Activated CD8-positive, alpha-beta memory T cell treated with anti-CD3 and anti-CD28 coated beads, Interleukin-2, amount 50 U/mL, for 1 hour (primary cell): ENCODE data around the gene TNFRSF25.

Source experiments
- DNase-seq: peaks from one replicate; pipeline ENCODE4 v3.0.0-alpha.2; 2020; ENCODE audit errors: extremely low read depth

The TNFRSF25 gene

DNA sequence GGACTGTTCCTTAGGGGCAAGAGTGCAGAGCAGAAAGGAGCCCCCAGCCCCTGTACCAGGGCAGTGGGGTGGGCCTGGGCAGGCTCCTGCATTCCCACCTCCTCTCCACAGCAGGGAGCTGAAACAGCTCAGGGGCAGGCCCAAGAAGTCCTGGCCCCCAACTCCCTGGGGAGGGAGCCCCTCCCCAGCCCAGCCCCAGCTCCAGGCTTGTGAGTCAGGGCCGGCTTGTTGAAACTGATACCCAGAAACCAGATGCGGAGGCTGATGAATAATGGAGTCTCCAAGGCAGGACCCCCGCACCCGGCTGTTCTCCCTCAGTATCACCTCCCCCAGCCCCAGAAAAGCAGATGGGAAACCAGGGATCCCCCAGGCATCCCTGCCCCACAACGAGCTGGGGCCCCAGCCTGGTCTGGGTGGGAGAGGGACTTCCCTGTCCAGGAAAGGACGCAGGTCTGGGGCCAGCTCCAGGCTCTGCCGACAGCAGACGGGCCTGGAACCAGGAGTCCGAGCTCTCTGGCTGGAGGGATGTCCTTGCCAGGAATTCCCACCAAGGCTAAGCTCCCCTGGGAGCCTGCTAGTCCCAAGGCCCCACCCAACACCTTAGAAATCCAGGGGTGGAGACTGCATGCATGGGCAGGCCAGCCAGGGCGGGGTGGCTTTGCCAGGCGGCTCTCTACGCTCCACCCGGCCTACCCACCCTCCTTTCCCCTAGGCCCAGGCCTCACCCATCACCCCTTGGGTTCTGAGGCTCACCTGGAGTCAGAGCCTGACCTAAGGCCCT, 22.8 kb upstream of the TNFRSF25 start:
- DNase-seq: no peak

DNA sequence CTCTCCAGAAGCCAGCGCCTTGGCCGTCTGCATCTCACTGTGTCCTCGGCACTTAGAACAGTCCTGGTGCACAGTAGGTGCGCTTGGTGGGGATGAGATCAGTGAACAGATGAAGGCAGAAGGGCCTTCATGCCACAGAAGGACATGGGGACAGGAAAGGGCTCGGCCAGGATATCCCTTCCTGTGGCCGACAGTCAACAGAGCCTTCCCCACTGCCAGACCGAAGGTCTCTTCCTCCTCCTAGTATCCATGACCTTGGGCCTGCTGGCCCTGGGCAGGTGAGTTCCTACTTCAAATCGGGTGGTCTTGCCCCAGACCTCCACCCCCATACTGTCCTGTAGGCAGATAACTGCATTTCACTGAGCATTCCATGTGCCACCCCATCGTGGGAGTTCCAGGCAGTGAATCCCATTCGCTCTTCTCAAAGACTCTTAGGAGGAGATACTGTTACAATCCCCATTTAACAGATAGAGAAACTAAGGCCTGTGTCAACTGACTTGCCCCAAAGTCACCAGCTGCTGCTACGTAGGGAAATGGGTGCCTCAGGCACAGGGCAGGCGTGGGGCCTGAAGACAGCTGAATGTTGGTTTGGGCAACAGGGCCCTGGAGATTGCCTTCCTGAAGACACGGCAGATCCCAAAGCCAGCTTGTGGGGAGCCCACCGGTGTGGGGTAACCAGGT, 22.0 kb upstream of the TNFRSF25 start:
- no peak for DNase-seq

DNA sequence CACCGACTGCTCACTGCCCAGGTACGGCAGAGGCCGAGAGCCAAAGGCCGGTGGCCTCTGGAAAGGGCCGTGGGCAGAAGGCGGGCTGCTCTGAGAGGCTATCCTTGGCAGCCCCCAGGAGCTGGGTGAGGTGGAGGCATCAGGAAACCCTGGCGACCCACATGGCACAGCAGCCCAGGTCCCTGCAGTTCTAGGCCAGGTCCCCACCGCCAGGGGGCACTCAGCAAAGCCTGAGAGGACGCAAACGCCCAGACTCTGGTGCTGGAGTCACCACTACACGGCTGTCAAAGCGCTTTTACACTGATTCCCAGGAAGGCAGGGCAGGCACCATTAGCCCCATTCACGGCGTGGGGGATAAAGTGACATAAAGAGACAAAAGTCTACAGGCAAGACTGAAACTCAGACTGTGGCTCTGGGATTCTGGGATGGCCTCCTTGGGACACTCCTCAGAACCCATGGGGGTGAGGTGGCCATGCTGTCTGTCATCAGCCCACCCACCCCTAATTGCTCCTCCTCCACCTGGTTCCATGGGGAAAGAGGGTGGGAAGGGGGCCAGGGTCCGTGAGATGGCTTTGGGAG, 20.5 kb upstream of the TNFRSF25 start:
- peak; percentile 66 for DNase-seq

DNA sequence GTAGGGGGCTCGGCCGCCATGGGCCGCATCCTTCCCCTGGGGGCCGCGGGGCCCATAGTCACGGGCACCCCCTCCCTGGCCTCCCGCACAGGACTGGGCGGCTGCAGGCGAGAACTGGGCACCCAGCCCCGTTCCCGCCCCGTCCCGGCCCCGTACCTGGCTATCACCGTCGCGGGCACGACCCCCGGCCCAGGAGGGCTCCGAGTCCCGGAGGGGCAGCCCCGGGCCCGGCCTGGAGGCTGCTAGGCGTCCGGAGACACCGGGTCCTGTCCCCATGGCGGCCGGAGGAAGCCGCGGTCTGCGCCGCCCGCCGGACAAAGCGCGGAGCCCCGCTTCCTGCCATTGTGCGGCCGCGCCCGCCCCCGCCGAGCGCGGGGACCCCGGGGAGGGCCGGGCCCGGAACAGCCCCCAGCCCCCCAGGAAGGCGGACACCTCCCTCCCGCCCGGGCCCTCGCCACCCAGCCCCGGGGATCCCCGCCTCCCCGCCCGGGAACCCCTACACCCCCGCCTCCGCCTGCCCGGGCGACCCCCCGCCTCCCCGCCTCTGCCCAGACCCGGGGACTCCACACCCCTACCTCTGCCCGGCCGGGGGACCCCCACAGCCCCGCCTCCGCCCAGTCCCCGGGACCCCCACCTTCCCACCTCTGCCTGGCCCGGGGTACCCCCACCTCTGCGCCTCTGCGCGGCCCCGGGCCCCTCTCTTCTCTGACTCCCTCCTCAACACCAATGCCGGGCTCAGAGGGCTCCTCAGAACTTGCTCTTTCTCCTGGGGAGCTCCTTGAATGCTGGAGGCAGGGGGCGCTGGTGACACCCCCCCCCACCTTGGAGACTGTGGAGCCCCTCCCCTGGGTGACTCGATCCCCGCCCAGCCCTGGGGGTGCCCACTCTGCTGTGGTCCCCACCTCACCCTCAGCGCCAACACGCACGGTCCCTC, 19.5 kb upstream of the TNFRSF25 start:
- DNase-seq: no peak

DNA sequence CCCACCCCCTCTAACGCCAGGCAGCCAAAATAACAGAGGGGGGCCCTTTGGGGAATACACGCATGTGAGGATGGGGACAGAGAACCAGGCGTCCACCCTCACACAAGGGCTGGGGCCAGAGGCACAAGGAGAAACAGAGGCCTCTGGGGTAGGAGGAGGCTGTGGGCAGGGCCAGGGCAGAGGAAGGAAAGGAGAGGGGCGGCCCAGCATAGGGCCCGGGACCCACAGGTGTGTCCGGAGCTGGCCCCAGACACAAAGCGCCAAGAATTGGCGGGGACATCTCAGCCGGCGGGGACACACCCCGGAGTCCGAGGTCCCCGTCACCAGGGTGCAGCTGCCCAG, 18.8 kb upstream of the TNFRSF25 start:
- DNase-seq: no peak

DNA sequence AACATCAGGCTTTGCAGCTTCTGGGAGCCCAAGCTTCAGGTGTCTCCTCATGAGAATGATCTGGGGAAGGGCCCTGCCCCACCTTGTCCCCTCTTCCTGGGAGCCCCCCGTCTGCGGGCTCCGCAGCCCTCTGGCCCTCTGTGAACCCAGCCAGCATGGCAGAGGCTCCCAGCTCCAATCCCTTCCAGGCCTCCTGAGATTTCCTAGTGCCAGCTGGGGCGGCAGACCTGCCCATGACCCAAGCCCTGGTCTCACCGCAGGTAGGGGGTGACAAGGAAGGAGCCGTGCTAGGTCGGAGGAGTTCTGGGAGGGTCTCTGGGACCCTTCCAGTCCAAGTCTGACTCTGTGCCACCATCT, 17.8 kb upstream of the TNFRSF25 start:
- no peak for DNase-seq

DNA sequence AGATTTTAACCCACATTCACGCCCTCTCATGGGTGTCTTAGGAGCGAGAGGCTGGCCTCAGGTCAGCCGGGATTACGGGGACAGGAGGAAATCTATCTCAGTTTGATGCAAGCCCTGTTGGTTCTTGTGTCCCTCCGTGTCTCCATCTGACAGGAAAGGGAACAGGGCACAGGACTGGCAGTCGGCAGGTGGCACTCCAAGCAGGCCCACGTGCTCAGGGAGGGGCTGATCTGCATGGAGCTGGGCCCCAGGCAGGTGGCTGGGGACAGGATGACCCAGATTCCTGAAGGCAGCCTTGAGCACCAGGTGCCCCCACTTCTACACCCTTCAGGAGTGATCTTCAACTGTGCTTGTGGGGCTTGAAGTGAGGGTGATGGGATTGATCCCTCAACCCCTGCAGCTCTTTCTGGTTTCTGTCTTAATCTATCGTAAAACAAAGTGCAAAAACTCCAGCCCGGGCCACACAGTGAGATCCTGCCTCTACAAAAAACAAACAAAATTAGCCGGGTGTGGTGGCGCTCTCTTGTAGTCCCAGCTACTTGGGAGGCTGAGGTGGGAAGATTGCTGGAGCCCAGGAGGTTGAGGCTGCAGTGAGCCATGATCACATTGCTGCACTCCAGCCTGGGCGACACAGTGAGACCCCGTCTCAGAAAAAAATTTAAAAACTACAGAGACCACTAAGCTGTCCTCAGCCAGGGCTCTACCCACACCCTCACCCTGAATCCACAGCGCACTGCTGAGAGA, 17.2 kb upstream of the TNFRSF25 start:
- no peak for DNase-seq

DNA sequence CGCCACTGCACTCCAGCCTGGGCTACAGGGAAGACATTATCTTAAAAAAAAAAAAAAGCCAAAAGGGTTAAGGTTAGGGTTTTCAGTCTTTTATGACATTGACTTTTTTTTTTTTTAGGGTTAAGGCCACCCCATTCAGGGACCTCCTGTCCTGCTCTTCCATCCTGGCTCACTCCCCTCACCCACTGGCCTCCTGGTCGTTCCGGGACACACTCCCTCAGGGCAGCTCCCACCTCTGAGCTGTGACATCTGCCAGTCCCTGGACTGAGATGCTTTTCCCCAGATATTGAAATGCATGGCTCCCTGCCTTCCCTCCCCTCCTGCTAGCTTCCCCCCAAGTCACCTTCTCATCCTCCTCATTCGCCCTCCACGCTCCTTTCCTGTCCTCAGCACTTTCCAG, 15.8 kb upstream of the TNFRSF25 start:
- no peak for DNase-seq

DNA sequence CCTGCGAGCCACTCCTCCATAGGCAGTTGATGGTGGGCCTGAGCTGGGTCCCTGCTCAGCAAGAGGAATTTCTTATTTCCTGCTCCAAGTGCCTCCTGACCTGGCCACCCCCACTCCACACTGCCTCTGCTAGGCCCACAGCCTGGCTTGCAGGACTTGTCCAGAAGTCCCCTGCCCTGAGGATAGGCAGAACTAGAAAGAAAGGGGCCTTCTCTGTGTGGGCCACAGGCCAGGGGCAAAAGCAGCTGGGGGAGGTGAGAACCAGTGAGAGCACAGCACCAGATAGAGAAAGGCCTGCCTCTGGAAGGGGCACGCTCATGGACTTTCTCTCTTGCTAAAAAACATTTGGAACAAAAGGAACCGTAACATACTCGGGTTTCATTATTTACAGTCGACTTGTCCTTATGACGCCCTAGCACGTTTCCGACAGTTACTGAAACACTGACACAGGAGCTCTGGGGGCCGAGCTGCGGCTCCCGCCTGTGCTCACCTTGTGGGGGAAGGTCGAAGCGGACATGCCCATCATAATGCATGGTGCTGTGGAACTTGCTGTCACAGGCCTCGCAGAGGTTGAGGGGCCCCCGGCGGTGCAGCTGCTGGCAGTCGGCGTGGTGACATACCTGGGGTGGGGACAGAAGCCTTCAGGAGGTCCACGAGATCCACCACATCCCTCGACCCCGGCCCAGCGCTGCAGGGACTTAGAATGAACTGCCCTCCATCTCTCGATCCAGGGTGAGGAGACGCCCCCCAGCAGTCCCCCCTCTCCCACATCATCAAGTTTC, 11.3 kb upstream of the TNFRSF25 start:
- DNase-seq: no peak

DNA sequence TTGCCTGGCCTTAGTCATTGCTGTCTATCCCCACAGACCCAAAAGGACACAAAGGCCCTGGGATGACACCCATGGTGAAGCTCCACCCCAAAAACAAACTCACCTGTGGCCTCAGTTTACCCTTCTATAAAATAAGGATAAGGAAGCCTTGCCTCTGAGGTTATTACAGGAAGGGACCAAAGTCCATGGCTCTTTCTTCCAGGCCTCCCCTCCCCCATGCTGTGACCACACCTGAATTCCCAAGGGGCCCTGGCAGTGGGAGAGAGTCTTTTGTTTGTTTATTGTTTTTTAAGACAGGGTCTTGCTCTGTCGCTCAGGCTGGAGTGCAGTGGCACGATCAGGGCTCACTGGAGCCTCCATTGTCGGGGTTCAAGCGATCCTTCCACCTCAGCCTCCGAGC, 10.5 kb upstream of the TNFRSF25 start:
- no peak for DNase-seq

DNA sequence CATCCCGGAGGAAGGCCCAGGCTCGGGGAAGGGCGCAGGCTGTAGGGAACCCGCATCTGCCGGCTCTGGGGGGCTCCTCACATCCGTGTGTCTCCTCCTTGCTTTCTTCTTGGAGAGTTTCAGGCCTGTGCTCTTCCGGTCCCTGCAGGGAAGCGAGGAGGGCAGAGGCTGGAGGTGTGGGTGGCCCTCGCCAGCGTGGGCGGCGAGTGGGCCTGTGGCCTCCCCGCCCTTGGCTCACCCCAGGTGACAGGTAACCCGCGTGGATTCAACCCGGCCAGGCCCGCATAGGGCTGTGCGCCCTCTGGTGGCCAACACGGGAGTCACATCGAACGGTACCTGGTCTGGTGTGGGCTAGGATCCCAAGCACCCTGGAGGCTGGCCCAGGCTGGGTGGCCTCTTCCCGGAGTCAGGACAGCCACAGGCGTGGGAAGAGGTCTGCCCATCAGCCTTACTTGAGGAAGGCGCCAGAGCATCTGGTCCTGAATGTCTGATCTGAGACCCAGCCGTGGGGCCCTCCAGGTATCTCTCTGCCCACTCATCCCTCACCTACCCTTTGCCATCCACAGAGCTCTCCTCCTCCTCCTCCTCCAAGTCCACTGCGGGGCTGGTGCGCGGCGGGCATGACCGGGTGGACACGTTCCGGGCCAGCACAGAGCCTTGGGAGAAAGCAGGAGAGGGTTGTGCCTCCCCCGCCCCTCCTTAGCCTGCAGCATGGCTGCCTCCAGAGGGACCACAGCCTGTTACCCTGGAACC, 9.6 kb upstream of the TNFRSF25 start:
- DNase-seq: peak; percentile 51

DNA sequence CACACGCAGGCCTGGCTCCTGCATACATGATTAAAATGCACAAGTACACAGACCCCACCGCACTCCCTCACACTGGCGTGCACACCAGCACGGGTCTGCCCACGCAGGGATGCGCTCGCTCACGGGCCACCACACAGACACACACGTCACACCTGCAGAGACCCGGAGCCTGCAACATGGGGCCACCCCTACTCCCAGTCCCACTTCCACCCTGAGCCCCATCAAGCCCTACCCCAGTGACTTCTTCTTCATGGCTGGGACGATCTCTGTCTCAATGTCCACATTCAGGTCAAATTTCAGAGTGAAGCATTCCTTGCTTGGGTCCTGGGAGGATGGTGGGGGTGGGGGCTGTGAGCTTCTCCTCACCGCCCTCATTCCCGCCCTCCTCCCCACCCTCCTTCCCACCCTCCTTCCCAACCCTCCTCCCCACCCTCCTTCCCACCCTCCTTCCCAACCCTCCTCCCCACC, 8.9 kb upstream of the TNFRSF25 start:
- no peak for DNase-seq

DNA sequence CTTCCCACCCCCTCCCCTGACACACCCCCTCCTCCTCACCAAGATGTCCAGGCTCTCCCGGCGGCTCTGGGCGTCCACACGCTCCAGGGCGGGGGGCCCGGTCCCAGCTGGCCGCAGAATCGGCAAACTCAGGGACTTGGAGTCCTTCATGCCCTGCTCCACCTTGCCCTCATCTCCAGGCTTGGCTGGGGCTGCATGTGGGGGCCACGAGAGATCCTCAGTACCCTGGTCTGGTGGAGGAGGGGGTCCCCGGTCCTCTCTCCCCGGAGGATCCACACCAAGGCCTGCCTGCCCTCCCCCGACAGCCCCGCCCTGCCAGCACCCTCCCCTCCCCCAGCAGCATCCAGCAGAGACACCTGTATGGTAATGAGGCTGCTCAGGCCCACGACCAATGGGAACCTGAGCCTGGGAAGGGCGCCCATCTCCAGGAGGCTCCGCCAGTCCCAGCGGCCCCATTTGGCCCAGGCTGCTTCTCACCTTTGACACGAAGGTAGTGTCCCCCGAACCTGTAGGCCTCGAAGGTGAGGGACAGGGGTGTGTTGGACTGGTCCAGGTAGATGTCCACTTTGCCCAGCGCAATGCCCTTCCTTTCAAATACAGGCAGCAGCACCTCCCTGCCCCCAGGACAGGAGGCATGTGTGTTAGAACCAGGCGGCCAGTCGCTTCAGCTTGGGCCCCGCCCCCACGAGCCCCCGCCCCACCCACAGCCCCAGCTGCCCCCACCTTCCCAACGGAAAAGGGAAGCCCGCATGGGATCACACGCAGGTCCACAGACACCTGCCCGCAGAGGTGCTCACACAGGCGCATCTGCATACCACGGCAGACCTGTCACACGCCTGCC, 8.2 kb upstream of the TNFRSF25 start:
- no peak for DNase-seq

DNA sequence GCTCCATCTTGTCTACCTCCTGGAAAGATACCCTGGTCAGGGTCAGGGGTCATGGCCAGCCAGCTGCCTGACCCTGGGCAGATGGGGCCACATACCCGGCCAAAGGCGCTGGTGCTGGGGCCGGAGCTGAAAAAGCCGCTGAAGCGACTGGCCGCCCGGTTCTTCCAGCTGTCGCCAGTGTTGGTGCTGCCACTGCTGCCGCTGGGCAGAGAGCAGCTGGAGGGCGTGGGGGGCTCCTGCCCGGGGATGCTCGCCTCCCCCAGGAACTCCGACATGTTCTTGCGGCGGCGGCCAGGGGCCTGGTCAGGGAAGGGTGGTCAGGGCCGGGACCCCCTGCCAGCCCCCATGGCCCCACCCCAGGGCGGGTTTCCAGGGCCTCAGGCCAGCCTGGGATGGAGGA, 7.2 kb upstream of the TNFRSF25 start:
- no peak for DNase-seq

DNA sequence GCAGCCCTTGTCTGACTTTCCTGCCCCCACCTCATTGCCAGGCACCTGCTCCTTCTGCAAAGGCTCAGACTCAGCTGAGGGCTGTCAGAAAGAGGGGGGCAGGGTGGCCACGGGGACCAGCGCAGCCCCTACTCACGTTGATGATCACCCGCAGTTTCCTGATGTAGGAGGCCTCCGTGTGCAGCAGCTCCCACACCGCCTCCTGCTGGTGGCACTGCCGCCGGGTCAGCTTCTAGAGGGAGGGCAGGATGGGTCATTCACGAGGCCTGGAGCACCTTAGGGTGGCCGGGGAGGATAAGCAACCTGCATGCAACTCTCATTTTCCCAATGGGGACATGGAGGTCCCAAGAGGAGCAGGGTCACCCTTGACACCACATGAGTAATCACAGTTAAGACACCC, 6.4 kb upstream of the TNFRSF25 start:
- no peak for DNase-seq

DNA sequence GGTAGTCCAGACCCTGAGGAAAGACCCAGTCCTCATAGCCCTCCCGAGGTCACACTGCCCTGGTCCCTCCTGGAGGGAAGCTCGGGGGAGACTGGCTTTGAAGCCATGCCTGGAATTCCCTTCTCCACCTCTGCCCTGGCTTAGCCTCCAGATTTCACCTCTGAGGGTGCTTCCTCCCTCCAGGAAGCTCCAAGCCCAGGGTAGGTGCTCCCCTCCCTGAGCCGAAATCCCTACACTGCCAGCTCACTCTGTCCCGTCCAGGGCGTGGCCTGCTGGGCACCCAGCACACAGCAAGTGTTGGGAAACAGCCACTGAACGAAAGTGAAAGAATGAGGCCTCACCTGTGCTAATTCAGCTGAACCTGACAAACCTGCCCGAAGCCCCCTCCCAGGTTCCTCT, 6.0 kb upstream of the TNFRSF25 start:
- DNase-seq: no peak

DNA sequence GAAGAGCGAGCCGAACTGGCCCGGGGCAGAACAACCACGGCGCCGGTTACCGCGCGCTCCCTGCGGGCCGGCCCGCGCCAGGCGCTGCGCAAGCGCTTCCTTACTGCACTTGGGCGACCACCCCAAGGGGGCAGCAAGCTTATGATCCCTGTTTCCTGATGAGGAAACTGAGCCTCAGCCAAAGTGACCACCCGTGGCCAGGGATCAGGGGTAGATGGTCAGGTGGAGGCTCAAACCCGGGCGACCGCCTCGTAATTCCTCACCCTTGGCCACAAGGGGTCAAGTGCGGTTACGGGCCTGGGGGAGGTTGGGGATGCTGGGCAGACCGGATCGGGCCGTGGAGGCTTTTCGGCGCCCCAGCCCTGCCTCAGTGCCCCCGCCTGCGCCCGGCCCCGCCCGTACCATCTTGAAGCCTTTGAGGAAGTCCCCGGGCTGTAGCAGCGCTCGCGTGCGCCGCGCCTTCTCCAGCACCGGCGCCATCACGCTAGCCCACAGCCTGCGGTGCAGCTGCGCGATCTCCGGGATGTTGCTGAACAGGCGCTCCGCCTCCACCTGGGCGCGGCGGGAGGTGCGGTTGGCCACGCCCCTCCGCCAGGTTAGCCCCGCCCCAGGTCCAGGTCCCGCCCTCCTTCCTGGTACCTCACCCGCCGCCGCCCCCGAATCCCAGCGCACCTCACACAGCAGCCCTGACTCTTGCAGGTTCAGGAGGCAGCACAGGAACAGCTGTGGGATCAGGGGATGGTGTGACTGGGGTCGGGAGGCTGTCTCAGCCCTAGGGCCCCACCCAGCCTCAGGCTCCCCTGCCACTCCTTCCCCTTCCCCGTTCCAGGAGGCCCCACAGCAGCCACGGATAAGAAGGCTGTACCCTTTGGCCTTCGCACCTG, 5.4 kb upstream of the TNFRSF25 start:
- no peak for DNase-seq
